ENCODE results near the gene HBA1.
"Not testable (repeated sequence)": the region's sequence is repeated elsewhere in the genome, so short reads cannot be mapped to it uniquely, and the experiment has no call there.

HBA1 gene

GRCh38 chr16:211631-212180 is 35.2 kb downstream of the HBA1 start:
- not testable (repeated sequence) for DNase-seq

GRCh38 chr16:212999-213398 is 36.5 kb downstream of the HBA1 start:
- DNase-seq = no peak

DNA sequence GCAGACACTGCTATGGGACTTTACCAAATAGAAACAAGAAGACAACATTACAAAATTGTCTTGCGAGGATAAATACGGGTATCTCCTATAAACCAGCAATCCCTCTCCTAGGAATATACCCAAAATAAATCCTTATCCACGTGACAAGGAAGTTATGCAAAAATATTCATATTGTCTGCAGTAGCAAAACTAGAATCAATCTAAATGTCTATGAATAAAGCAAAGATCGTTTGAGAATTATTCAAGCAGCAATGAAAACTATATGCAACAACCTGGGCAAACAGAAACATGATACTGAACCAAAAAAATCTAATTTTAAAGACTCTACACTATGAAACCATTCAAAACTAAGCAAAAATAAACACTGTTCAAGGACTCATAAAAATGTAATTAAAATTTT is 43.5 kb downstream of the HBA1 start:
- DNase-seq = no peak
